ENCODE results near the gene UBR3.

DNA sequence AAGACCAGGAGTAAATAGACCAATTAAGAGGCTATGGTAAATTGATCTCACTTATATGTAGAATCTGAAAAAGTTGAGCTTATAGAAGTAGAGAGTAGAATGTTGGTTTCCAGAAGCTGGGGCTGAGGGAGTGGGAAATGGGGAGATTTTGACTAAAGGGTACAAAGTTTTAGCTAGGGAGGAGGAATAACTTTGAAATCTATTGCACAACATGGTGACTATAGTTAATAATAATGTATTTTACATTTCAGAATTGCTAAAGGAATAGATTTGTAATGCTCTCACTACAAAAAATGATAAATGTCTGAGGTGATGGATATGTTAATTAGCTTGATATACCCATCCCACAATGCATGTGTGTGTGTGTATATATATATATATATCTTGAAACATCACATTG lies 82.1 kb downstream of the UBR3 start:
- TF ChIP-seq, protein P1, sequence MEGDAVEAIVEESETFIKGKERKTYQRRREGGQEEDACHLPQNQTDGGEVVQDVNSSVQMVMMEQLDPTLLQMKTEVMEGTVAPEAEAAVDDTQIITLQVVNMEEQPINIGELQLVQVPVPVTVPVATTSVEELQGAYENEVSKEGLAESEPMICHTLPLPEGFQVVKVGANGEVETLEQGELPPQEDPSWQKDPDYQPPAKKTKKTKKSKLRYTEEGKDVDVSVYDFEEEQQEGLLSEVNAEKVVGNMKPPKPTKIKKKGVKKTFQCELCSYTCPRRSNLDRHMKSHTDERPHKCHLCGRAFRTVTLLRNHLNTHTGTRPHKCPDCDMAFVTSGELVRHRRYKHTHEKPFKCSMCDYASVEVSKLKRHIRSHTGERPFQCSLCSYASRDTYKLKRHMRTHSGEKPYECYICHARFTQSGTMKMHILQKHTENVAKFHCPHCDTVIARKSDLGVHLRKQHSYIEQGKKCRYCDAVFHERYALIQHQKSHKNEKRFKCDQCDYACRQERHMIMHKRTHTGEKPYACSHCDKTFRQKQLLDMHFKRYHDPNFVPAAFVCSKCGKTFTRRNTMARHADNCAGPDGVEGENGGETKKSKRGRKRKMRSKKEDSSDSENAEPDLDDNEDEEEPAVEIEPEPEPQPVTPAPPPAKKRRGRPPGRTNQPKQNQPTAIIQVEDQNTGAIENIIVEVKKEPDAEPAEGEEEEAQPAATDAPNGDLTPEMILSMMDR (IDR thresholded peaks at IDR 0.05; ENCODE audit: low read length): no peak
- no peak for TF ChIP-seq EZH2 (optimal IDR thresholded peaks at IDR 0.05; ENCODE audit: low read depth, low read length)

Data from MM.1S (cell line).